DND-41 (cell line): ENCODE data around the gene SPATC1L.

Experiments
- CTCF ChIP-seq: IDR thresholded peaks from 2 replicates; pipeline ENCODE4 v1.5.1; 2012; ENCODE audit warnings: borderline replicate concordance, low read length, moderate library complexity, mild to moderate bottlenecking; ENCODE audit not compliant: poor library complexity, severe bottlenecking; ENCODE audit errors: extremely low read depth
- EZH2 ChIP-seq: IDR thresholded peaks from 3 replicates; pipeline ENCODE4 v1.6.1; 2012; ENCODE audit warnings: borderline replicate concordance, low read depth, mild to moderate bottlenecking, moderate library complexity, low read length, inconsistent platforms; ENCODE audit not compliant: severe bottlenecking

GRCh38 chr21:46172863-46173528, 11.3 kb downstream of the SPATC1L start:
- no peak for TF ChIP-seq CTCF
- TF ChIP-seq EZH2 = no peak
